NCI-H1930 (cell line): ENCODE measurements around the gene FAM171A1.
"Not testable (repeated sequence)": the region's sequence is repeated elsewhere in the genome, so short reads cannot be mapped to it uniquely, and the experiment has no call there.

Experiments
- DNase-seq, 2 experiments: peaks; one replicate each; lab custom pipeline; 2025; lab: John Stamatoyannopoulos, UW

FAM171A1 gene

DNA sequence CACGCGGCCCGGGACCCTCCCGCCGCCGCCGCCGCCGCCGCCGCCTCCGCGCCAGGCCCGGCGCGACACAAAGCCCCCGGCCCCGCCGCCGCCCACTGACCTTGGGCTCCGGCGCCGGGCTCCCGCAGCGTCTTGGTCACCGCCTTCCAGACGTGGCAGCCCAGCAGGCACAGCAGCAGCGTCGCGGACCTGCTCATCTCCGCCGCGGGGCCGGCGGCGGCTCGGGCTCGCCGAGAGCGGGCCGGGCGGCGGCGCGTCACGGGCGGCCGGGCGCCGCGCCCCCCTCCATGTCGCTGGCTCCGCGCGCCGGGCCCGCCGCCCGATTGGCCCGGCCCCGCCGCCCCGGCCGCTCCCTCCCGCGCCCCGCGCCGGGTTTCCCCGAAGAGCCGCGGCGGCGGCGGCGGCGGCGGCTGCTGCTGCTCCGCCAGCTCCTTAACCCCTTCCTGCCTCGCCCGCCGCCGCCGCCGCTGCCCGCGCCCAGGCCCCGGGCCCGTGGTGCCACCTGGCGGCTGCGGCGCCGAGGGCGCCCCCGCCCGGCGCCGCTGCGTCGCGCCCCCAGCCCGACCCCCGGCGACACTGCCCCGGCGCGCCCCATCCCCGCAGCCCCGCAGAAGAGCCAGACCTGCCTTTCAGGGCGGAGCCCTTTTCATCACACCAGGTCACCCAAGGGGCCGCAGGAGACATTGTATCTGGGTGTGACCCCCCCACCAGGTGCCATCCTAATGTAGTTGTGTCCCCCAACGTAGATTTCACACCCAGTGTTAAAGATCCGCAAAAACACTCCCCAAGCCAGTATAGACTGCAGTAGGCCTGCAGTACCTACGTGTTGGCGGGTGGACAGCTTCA, at the start of gene FAM171A1:
FAM171A1 (minus strand) TSS at position 434 of the 846 bp plus-strand sequence; CDS start at position 197, 237 bp downstream.
- DNase-seq, result peak in 1 of 2 experiments; percentile 11

DNA sequence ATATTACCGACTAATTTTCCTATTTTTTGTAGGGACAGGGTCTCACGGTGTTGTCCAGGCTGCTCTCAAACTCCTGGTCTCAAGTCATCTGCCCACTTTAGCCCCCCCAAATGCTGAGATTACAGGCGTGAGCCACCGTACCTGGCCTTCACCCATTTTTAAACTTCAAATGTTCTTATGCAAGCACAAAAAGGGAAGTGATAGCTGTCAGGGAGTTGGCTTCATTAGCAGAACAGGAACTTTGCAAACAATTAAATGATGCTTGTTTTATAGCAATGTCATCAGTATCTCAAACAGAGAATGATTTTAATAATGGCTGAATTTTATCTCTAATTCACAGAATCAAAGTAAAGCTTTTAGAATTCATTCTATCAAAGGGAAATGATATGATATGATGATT, 49.8 kb upstream of the FAM171A1 start:
- DNase-seq, result no peak

DNA sequence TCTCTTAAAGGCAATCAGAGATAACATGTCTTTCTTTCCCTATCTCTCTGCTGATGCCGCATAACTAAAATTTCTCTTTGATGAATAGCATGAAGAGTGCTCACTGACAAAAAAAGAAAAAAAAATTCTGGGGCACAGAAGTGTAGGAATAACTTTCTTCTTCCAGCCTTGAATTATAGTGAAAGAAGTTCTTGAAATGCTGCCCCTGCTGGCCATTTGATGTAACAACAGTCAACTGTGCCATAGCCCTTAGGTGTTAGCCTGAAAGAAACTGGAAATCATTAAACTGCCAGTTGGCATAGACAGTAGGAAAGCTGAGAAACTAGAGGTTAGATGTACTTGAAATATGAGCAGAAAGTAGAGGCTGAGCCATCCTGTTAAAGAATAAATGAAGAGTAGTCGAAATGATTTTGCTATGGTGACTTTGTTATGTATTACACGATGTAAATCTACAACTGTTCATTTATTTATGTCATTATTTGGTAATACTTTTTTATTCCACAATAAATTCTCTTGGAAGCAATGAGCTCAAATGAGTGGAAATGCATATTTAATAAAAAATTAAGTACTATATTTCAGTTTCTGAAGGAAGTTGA, 48.3 kb upstream of the FAM171A1 start:
- DNase-seq, result no peak

DNA sequence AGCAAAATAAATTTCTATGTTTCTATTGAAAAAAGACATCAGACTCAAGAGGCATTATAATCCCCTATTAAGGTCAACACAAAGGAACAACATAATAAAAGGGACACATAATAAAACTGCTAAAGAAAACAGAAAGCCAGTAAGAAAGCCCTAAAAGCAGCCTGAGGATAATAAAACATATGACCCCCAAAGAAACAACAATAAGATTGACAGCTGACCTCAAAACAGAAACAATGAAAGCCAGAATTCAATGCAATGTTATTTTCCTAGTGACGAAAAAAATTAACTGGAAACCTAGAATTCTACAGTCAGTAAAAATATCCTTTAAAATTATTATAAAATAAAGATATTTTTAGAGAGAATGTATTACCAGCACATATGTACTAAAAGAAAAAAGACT, 44.9 kb upstream of the FAM171A1 start:
- no peak for DNase-seq

DNA sequence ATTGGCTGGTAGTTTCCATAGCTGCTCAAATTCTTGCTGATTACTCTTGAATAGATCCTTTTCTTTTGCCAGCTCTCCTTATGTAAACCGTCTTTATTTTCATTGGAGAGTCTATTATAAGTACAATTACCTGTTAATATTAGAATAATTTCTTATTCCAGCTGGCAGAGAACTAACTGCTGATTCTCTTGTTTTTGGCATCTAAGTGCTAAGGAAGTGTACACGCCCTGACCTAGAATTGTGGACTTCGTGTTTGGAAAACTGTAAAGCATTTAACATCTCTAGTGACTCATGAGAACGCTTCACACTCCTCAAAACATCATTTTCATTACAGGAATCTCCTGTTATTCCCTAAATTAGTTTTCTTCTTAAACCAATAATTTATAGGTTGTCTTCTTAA, 39.9 kb upstream of the FAM171A1 start:
- DNase-seq, result no peak

DNA sequence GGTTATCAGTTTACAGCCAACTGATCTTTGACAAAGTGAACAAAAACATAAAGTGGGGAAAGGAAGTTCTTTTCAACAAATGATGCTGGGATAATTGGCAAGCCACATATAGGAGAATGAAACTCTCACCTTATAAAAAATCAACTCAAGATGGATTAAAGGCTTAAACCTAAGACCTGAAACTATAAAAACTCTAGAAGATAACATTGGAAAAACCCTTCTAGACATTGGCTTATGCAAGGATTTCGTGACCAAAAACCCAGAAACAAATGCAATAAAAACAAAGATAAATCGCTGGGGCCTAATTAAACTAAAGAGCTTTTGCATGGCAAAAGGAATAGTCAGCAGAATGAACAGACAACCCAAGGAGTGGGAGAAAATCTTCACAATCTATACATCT, 38.3 kb upstream of the FAM171A1 start:
- DNase-seq, result not testable (repeated sequence)

DNA sequence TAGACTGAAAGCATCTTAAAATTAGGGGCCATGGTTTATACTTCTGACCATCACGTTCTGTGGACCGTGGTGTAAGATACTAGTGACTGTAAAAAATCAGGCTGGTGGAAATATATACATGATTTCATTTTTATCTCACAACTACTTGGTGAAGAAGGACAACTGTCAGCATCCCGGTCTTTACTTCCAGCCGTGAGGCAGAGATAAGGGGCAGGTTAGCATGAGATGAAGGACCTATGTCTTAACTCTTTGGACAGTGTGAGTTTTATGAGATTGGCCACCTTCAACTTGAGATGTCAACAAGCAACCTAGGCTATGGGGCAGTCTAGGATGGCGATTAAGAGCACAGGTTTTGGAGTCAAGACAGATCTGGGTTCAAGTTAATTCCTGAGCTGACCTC, 37.5 kb upstream of the FAM171A1 start:
- no peak for DNase-seq

DNA sequence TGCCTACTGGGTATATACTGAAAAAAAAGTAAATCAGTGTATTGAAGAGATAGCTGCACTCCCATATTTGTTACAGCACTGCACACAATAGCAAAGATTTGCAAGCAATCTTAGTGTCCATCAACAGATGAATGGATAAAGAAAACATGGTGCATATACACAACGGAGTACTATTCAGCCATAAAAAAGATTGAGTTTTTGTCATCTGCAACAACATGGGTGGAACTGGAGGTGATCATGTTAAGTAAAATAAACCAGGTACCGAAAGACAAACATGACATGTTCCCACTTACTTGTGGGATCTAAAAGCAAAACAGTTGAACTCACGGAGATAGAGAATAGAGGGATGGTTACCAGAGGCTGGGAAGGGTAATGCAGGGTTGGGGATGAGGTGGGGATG, 34.2 kb upstream of the FAM171A1 start:
- no peak for DNase-seq

DNA sequence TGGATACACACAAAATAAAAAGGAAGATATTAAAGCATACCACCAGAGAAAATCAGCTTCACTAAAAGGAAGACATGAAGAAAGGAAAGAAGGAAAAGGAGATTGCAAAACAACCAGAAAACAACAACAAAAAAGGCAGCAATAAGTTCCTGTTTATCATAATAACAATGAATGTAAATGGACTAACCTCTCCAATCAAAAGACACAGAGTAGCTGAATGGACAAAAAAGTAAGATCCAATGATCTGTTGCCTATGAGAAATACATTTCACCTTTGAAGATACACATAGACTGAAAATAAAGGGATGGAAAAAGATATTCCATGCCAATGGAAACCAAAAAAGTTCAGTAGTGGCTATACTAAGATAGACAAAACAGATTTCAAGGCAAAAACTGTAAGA, 30.3 kb upstream of the FAM171A1 start:
- DNase-seq, result no peak

DNA sequence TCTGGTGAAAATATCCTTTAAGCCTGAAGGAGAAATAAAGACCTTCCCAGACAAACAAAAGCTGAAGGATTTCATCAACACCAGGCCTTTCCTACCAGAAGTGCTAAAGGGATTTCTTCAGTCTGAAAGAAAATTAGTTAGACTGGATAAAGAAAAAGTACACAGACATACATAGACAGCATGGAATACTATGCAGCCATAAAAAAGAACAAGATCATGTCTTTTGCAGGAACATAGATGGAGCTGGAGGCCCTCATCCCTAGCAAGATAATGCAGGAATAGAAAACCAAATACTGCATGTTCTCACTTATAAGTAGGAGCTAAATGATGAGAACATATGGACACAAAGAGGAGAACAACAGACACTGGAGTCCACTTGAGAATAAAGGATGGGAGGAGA, 29.4 kb upstream of the FAM171A1 start:
- not testable (repeated sequence) for DNase-seq

DNA sequence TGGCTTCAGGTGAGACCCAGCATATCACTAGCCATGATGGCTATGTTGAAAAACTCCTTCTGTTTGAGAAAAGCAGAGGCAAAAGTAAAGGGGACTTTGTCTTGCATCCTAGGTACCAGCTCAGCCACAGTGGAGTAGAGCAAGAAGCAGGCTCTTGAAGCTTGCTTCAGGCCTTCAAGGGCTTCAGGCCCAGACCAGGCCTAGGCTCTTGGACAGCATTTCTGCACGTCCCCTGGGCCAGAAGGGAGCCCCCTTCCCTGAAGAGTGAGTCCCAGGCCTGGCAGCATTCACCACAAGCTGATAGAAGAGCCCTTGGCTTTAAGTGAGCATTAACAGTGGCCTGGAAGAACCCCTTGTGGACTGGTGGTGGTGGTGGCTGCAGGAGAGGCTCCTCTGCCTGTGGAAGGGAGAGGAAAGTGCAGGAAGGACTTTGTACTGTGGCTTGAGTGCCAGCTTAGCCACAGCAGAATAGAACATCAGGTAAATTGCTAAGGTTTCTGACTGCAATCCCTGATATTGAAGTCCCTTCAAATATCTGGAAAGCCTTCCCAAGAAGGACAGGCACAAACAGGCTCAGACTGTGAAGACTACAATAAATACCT, 28.1 kb upstream of the FAM171A1 start:
- DNase-seq, result no peak

DNA sequence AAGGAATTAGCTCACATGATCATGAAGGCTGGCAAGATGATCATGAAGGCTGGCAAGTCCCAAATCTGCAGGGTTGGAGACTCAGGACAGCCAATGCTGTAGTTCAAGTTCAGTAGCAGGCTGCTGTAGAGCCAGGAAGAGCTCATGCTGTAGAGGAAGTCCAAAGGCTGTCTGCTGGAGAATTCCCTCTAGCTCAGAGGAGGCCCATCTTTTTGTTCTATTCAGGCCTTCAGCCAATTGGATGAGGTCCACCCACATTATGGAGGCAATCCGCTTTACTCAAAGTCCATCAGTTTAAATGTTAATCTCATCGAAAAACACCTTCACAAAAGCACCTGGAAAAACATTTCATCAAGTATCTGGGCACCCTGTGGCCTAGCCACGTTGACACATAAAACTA, 24.8 kb upstream of the FAM171A1 start:
- no peak for DNase-seq

DNA sequence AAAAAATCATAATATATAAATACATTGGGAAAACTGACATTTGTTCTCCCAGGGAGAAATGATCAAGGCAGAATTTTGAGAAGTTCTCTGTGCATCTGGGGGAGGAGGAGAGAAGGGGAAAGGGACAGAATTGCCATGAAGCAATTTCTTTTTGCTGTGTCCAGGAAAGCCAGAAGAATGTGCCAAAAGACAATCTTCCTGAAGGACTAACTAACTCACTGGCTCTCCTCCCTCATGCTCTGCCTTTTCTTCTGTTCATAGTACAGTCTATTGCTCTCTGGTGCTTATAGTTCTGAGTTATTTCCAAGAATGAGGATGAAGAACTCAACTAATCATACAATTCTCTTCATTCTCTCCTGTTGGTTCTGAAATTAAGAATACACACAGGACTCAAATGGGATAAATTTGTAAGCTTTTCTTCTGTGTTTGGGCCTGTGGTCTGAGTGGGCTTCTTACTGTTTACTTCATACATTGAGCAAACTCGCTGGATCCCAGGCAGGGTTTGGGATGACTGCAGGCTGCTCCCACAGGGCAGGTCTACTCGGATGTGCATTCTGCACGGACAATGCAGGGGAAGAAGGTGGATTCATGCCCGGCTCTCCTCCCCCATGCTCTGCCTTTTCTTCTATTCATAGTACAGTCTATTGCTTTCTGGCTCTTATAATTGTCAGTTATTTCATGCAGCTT, 22.2 kb upstream of the FAM171A1 start:
- DNase-seq, result no peak

DNA sequence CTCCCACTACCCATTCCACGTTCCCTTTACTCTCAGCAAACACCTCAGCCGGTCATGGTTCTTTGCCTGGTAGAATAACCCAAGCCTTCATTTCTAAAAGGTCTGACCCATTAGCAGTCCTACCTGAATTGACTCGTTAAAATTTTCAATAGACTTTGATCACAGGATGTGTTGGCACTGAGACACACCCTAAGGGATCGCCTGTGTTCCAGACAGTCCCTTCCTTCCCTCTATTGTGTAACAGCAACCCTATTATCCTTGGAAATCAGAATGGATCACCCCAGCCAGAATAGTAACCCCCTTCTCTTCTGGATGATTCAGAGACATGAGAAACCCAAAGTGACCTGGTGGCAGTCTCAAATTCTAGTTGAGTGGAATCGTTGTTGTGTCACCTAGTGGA, 20.4 kb upstream of the FAM171A1 start:
- no peak for DNase-seq

DNA sequence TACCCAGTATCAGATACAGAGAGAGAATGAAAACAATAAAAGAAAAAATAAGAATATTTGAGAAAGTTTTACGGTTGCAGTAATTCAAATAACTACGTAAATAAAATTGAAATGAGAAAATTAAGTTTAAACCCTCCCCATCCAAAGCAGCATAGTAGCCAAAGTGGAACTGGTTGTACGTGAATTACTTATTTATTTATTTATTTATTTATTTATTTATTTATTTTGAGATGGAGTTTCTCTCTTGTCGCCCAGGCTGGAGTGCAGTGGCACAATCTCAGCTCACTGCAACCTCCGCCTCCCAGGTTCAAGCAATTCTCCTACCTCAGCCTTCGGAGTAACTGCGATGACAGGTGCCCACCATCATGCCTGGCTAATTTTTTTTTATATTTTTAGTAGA, 17.1 kb upstream of the FAM171A1 start:
- not testable (repeated sequence) for DNase-seq

DNA sequence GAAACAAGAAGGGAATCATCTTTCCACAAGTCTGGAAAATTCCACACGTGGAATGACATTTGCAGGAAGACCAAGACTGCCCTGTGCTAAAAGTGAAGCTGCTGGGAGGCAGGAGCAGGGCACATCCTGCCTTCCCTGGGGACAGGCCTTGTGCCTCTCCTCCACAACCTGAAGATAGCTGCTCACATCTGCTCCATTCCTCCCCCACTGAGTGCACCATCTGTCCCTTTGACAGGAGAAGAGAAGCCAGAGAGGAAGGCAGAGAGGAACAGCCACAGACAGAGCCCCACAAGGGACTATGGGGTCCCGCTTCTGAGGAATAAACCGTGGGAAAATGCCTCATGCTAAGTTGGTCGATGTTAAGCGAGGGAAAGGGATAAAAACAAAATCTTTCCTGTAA, 15.9 kb upstream of the FAM171A1 start:
- DNase-seq, result no peak

DNA sequence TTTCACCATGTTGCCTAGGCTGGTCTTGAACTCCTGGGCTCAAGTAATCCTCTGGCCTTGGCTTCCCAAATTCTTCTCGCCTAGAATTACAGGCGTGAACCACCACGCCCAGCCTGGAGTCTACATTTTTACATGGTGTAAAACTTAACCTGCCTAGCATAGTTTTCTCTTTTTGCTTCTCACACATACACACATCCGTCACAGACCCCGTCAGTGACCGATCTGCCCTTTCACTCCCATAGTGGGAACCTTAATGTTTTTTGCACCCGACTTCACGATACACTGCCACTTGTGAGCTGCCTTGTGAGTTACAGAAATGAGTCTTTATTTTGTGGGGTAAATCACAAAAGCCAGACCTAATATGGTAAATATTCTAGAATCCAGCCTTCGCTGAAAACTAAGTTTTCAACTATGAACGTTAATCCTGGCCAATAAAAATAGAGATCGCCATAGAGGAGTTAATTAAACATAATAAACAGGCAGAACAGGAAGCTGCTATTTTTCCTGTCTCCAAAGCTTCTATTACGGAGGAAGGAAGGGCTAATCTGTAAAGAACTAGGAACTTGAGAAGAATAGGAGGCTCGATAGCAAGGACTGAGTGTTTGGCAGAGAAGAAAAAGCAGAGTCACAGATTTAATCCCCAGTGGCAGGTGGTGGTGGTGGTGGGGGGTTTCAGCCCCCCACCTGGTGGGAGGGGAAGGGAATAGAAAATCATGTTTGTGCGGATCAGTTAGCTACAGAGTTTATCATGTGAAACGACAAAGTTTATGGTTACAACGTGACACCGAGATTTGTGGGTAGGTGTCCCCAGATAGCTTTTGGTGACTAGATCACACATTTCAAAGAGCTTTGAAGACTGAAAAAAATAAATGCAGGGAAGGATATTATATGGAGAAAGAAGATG, 14.7 kb upstream of the FAM171A1 start:
- DNase-seq, result no peak

DNA sequence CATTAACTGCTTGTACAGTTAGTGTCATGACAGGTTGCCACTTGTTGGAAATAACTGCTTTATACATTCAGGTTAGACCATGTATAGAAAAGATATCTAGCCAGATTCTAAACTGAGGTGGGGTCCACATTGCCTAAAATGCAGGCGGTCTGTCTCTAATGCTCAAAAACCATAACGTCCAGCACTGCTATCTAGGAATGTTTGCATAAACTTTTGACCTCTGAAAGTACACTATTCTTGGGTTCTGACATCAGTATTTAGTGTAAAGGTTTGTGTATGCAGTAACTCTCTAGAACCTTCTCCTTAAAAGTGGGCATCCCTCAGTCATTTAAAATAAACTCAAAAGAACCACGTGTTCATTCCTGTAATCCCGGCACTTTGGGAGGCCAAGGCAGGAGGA, 10.3 kb upstream of the FAM171A1 start:
- DNase-seq, result no peak

DNA sequence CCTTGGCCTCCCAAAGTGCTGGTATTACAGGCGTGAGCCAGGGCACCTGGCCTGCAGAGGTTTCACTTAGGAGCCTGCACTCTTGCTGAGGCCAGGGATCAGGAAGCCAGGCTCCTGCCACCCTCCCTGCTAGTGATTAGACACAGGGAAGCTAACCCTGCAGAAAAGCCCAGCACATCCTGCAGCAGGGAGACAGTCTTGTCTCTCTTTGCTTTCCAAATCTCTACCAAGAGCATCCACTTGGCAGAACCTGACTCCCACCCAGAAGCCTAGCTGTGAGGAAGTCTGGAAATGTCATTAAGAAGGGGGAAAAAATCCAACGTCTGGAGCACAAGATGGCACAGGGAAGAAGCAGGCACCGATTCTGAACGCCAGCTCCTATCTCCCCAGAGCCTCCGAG, 8.0 kb upstream of the FAM171A1 start:
- no peak for DNase-seq

DNA sequence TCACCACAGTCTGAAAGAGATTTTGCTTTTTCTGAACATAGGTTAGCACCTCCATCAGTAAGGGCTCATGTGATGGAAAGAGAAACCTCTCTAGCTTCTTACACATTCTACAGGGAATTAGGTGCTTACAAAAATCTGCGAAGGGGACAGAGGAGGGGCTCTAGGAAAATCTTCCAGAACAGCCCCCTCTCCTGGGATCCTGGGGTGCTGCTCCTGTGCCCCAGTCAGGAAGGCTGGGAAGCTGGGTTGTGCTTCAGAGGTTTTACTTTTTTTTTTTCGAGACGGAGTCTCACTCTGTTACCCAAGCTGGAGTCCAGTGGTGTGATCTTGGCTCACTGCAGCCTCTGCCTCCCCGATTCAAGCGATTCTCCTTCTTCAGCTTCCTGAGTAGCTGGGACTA, 7.5 kb upstream of the FAM171A1 start:
- no peak for DNase-seq

DNA sequence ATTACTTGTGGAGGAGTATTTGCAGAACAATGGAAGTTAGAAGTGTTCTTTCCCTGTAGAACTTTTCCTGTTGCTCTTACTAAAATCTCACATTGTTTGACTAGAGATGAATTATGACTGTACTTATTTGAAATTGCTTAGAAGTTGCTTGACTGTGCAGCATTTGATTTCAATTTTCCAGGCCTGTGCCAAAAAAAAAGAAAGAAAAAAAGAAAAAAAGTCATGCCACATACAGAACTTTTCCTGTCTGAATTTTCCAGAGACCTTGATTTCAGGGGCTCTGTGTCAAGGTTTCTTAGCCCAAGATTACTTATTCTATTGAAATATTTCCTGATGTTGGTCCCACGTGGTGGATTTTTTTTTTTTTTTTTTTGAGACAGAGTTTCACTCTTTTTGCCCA, 3.5 kb upstream of the FAM171A1 start:
- no peak for DNase-seq

DNA sequence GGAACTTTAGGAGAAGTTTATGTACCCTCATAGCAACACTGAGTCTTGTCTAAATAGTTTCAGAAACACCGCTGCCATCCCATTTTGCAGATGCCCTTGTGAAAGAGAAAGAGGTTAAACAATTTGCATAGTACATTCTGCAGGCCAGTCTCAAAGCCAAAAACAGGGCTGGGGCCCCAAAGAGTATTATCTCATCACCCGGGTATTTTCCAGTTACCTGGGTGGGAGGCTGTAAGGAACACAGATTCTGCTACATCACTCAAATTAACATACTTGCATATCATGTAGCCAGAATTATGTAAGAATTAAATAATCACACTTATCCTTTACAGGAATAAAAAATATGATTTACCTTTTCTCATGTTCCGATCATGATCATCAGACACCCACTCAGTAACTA, 3.1 kb upstream of the FAM171A1 start:
- no peak for DNase-seq
